Ascending aorta (tissue), 2 donors: Measurements from ENCODE around the gene NDE1. TPM values are rescaled to one million over a fixed set of nuclear protein-coding genes. Genes with fewer than 3 reads are reported as not detected.

Experiments
- DNase-seq, 2 donors: peaks; one replicate each; pipeline ENCODE4 v3.0.0-alpha.2; 2019; ENCODE audit warnings: low spot score in 2 of 2
- H3K27ac ChIP-seq, 2 donors: fragments of 200-600 bp; sonication (generic); one replicate each; pipeline ENCODE4 v1.5.1; 2016 to 2017; ENCODE audit warnings: mild to moderate bottlenecking in 1 of 2
- H3K27me3 ChIP-seq: fragments of 200-600 bp; sonication (generic); one replicate; pipeline ENCODE4 v1.5.1; 2017
- H3K36me3 ChIP-seq, 2 donors: fragments of 200-600 bp; sonication (generic); one replicate each; pipeline ENCODE4 v1.5.1; 2016
- H3K4me1 ChIP-seq, 2 donors: fragments of 200-600 bp; sonication (generic); one replicate each; pipeline ENCODE4 v1.5.1; 2016 to 2017; ENCODE audit warnings: mild to moderate bottlenecking in 1 of 2
- H3K4me3 ChIP-seq, 2 donors: fragments of 200-600 bp; sonication (generic); one replicate each; pipeline ENCODE4 v1.5.1; 2016 to 2017; ENCODE audit warnings: mild to moderate bottlenecking in 1 of 2
- H3K9me3 ChIP-seq, 2 donors: fragments of 200-600 bp; sonication (generic); one replicate each; pipeline ENCODE4 v1.5.1; 2016
- intact Hi-C: fragments of 100-400 bp; cut with DNase I; formaldehyde crosslinking; loops from one replicate; pipeline ENCODE4 v1.15.1; 2023
- total RNA-seq: library from RNA; depleted of rRNA; stranded (reverse); fragments of >200 nt; gene quantifications from one replicate; pipeline ENCODE4 v1.1.0, GENCODE V29; 2016
- TF ChIP-seq, protein P1 (sequence below), 3 experiments: fragments of 200-600 bp in 2 of 3; fragments of 450-650 bp in 1 of 3; sonication (generic) in 2 of 3; IDR thresholded peaks; one replicate each; pipeline ENCODE4 v1.5.1; 2016 to 2019; ENCODE audit warnings: antibody characterized with exemption in 3 of 3, mild to moderate bottlenecking in 1 of 3, moderate library complexity in 1 of 3

The NDE1 gene
- total RNA-seq, 1 donor from 2014 or later, result 21.9 TPM

DNA sequence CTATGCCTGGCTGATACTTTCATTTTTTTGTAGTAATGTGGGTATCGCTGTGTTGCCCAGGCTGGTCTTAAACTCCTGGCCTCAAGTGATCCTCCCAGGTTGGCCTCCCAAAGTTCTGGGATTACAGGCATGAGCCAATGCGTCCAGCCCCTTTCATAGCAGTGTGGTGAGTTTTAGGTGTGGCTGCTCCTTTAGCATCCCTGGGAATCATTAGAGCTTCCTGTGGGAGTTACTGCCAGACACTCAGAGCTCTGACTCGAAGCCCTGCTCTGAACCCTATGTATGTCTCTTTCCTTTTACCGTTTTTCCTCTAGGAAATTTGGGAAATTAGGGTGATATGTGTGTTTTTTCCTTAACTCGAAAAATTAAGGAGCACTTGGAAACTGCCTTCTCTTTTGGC is 44.5 kb downstream of the NDE1 start:
- H3K9me3 ChIP-seq, result no peaks in the 10 kb centered on the region
- TF ChIP-seq, protein P1, sequence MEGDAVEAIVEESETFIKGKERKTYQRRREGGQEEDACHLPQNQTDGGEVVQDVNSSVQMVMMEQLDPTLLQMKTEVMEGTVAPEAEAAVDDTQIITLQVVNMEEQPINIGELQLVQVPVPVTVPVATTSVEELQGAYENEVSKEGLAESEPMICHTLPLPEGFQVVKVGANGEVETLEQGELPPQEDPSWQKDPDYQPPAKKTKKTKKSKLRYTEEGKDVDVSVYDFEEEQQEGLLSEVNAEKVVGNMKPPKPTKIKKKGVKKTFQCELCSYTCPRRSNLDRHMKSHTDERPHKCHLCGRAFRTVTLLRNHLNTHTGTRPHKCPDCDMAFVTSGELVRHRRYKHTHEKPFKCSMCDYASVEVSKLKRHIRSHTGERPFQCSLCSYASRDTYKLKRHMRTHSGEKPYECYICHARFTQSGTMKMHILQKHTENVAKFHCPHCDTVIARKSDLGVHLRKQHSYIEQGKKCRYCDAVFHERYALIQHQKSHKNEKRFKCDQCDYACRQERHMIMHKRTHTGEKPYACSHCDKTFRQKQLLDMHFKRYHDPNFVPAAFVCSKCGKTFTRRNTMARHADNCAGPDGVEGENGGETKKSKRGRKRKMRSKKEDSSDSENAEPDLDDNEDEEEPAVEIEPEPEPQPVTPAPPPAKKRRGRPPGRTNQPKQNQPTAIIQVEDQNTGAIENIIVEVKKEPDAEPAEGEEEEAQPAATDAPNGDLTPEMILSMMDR (IDR thresholded peaks at IDR 0.05), result no peak
- DNase-seq, result no peak
- no peaks in the 10 kb centered on the region for H3K27me3 ChIP-seq
- H3K27ac ChIP-seq, result no peak overlapping the region
- peaks cover 53 to 81% of the 10 kb centered on the region in 2 donors for H3K36me3 ChIP-seq
- intact Hi-C loops, result no loop called here
- H3K4me1 ChIP-seq, result peaks cover 0 to 6% of the 10 kb centered on the region in 2 donors
- H3K4me3 ChIP-seq, result no peak overlapping the region

DNA sequence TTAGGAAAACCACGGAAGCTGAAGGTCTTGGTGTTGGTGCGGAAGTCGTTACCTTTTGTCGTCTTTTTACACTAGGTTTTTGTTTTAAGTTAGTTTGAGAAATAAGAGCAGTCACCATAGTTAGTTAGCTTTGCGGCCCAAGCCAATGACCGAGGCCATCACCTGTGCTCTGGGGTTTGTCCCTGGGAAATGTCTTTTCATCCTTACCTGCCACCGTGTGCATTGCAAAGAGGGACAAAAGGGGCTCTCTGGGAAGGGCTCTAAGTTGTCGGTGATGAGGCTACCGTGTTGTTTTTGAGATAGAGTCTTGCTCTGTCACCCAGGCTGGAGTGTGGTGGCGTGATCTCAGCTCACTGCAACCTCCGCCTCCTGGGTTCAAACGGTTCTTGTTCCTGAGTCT is 49.8 kb downstream of the NDE1 start:
- no peak overlapping the region for H3K4me3 ChIP-seq

DNA sequence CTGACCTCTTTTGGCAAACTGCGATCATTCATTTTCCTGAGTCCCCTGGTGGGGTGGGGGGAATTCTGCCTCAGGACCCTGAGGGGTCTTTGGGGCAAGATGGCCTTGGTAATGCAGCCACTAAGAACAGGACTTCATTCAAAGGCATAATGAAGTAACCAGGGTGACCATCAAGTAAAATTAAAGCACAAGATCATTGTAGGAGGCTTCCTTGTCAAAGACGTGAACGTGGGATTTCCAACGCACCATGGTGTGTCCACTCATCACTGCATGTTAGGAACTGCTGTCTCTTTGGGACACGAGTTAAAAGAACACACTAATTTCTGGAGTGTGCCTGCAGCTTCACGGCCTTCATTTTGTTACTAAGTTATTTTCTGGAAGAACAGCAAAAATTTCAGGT is 51.3 kb downstream of the NDE1 start:
- Histone ChIP-seq H3K27me3 (no peaks in the 10 kb centered on the region), H3K27ac (no peak overlapping the region)
- intact Hi-C loops, result no loop called here

More for the DNA sequence above, 49.8 kb downstream of the NDE1 start:
- DNase-seq, result no peak
- Histone ChIP-seq H3K4me1 (no peaks in the 10 kb centered on the region), H3K27me3 (no peaks in the 10 kb centered on the region), H3K9me3 (no peaks in the 10 kb centered on the region), H3K36me3 (peaks cover 52 to 84% of the 10 kb centered on the region in 2 donors), H3K27ac (no peak overlapping the region)
- intact Hi-C loops, result no loop called here
- TF ChIP-seq, protein P1 (IDR thresholded peaks at IDR 0.05), result no peak

DNA sequence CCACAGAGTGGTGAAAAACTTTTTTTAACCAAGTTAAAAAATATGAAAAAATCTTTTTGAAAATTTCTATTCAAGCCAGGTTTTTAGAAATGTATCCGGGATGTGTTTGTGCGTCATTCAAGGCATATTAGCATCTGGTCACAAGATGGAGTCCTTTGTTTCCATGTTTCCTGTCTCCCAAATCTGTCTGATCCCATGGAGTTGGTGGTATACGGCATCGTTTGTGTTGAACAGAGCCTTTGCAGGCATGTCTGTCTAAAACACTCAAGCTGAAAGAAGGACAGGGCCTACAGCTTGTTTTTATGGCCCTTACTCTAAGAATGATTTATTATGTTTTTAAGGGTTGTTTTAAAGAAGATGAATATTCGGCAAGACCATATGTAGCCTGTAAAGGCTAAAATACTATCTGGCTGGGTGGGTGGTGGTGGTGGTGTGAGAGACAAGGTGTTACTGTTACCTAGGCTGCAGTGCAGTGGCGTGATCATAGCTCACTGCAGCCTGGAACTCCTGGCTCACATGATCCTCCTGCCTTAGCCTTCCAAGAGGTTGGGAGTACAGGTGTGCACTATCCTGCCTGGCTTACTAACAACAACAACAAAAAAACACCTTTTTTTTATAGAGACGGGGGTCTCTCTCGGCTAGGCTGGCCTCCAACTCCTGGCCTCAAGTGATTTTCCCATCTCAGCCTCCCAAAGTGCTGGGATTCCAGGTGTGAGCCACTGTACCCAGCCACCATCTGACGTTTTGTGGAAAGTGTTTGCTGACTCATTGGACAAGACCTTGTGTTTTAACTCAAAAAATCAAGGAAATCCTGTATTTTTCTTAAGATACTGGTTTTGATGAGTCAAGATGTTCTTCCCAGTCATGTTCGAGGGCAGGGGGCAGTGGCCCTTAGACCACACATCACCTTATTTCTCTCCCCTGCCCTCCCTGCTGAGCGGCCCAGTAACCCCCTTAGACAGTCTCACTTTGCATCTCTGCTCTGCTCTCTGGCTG is 52.2 kb downstream of the NDE1 start:
- no peak for DNase-seq
- H3K27ac ChIP-seq, result peak overlapping the region; percentile 35 to 56
- TF ChIP-seq, protein P1 (IDR thresholded peaks at IDR 0.05), result no peak
- peaks cover 63 to 85% of the 10 kb centered on the region in 2 donors for H3K36me3 ChIP-seq
- intact Hi-C loops, result no loop called here
- H3K9me3 ChIP-seq, result no peaks in the 10 kb centered on the region
- H3K27me3 ChIP-seq, result no peaks in the 10 kb centered on the region
- no peaks in the 10 kb centered on the region for H3K4me1 ChIP-seq
- H3K4me3 ChIP-seq, result no peak overlapping the region

More for the DNA sequence above, 51.3 kb downstream of the NDE1 start:
- peaks cover 62 to 85% of the 10 kb centered on the region in 2 donors for H3K36me3 ChIP-seq
- no peaks in the 10 kb centered on the region for H3K4me1 ChIP-seq
- DNase-seq, result no peak
- TF ChIP-seq, protein P1 (IDR thresholded peaks at IDR 0.05), result no peak
- no peak overlapping the region for H3K4me3 ChIP-seq
- no peaks in the 10 kb centered on the region for H3K9me3 ChIP-seq

DNA sequence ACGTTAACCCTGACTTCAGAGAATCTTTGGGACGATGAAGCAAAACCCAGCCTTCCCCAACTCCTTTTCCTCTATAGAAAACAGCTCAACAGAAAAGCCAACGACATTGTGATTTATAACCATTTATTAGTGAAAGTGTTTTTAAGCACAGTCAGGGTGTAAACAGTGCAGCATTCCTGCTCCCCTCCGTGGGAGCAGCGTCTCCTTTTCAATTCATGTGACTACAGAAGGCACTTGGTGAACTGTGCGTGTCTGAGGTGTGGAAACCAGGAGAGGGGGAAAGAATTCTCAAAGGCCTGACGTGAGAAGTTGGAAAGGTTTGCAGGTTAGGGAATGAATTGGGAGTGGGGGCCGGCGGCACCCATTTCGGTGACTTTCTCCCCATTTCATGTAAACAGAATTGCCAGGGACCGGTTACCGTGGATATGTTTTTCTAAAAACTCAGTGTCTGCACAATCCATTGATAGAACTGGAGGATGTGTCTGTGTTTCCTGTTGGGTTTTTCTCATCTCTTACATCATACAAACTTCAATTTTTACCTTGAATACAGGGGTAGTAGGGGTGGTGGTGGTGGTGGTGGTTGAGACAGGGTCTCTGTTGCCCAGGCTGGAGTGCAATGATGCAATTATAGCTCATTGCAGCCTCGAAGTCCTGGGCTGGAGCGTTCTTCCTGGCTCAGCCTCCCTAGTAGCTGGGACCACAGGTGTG is 53.1 kb downstream of the NDE1 start:
- no peak for DNase-seq
- Histone ChIP-seq H3K27me3 (no peaks in the 10 kb centered on the region), H3K36me3 (peaks cover 70 to 88% of the 10 kb centered on the region in 2 donors), H3K9me3 (no peaks in the 10 kb centered on the region), H3K4me3 (no peak overlapping the region), H3K27ac (peak overlapping the region; percentile 35 to 56), H3K4me1 (no peaks in the 10 kb centered on the region)
- intact Hi-C loops, result no loop called here
- TF ChIP-seq, protein P1 (IDR thresholded peaks at IDR 0.05), result no peak
